Measurements from ENCODE around the gene PAXX.
"Not testable (repeated sequence)": the region's sequence is repeated elsewhere in the genome, so short reads cannot be mapped to it uniquely, and the experiment has no call there.

The PAXX gene

DNA sequence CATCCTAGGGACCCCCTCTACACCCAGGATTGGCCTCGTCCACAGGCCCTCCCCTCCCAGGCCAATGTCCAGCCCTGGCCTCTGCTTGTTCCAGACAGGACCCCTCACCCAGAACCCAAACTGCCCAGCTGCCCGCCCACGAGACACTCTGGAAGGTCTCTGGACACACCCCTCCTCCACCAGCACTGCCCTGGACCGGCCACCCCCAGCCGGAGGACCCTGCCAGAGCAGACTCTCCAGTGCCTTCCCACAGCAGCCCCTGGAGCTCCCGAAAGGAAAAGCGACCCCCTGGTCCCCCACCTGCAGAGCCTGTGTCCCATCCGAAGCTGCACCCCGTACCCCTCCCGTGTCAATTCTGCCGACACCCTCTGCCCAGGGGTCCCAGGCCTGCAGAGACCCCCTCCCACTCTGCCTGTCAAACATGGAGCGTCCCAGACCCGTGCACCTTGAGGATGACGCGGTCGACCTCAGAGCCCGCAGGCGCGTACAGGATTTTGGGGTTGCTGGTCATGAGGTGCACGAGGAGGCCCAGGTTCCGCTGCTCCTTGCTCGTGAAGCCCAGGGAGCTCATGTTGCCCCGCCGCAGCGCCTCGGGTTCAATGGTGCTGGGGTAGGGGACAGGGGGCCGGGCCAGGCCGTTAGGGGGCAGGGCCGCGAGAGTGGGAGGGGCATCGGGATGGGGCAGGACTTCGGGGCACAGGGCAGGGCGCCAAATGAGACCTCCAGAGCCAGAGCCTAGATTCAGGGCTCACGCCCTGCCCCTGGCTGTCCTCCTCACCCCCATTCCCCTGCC, 27.9 kb downstream of the PAXX start:
- no peak for DNase-seq

DNA sequence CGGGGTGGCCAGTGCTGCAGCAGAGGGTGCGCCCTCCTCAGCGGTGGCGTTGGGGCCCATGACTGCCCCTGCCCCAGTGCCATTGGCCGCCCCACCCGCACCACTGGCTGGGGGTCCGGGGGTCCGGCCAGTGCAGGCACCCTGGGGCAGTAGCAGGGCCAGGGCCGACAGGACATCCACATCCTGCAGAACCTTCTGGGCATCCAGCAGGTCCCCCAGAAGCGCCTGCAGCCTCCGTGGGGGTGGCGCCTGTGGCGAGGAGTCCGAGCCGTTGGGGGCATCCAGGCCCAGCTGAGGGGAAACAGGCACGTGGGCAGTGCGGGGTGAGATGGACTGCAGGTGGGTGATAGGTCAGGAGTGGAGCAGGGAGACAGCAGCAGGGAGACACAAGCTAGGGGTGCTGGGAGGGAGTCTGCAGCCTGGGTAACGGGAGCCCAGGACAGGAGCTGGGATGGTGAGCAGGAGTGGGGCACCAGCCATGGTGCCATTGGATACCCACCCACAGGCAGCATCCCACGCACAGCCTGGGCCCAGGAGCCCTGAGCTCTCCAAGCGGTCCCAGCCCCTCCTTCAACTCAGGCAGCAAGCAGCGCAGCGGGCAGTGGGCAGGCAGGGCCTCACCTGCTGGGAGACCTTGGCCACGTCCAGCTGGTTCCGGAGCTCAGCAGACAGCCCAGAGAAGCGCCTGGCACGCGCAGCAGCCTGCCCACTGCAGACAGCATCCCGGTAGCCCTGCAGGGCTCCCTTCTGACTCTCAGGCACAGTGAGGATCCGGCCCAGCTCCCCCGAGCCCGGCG, 28.7 kb downstream of the PAXX start:
- no peak for DNase-seq

DNA sequence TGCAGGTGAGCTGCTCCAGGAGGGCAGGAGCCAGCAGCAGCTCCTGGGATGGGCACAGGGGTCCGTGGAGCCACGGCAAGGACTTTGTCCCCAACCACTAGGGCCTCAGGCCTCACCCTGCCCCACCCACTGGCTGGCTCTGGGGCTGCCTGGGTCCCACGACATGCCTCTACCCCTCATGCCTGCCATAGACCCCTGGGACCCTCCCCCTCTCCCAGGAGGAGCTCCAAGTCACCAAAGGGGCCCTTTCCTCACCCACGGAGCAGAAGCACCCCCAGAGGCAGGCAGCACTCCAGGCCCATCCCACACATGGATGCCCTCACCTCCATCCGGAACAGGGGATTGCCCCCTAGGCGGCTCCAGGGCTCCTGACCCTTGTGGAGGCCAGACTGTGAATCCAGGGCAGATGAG, 29.4 kb downstream of the PAXX start:
- DNase-seq: no peak

DNA sequence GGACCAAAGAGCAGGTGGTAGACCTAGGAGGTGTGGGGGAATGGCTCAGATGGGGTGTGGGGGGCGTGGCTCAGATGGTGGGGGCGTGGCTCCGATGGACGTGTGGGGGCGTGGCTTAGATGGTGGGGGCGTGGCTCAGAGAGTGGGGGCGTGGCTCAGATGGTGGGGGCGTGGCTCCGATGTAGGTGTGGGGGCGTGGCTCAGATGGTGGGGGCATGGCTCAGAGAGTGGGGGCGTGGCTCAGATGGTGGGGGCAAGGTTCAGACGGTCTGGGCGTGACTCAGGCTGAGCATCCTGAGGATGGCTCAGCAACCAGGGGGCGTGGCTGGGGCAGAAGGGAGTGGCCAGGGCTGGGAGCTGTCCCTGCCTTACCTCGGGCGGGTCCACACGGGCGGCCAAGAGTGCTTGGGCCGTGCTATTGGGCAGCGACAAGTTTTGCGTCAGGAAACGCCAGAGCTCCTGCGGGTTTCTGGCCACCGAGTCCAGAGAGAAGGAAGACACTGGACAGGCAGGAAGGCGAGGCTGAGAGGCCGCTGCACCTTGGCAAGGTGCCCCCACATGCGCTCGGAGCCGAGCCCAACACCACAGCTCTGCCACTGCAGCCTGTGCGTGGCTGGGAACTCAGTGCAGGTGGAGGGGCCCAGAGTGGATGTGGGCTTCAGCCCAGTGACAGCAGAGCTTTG, 29.9 kb downstream of the PAXX start:
- peak; percentile 78 for DNase-seq

DNA sequence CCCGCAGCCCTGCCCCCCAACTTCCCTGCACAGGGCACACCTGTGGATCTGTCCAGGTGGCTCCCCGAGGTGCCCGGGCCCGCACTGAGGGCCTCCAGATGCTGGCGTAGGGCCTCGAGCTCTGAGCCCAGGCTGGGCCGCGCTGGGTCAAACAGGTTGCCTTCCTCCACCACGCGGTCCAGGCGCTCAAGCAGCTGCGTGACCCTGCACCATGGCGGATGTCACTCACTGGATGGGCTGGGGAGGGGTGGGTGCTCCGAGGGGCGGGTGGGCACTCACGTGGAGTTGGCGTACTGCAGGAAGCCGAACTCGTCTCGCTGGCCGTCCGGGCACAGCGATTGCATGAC, 30.4 kb downstream of the PAXX start:
- no peak for DNase-seq

DNA sequence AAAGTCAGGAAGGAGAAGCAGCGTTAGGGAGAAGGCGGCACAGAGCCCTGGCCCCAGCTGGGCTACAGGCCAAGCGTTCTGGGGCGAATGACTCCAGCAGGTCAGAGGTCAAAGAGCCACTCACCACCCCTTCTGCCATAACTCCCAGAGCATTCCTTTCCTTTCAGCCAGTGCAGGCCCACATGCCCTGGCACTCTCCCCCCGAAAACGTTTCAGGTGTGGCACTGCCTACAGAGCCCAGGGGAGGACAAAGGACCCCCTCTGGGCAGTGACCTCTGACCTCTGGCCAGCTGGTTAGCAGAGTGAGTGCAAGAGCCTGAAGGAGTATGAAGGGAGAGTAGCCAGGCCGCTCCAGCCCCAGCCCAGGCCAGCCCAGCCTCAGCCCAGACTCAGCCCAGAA, 30.9 kb downstream of the PAXX start:
- no peak for DNase-seq

DNA sequence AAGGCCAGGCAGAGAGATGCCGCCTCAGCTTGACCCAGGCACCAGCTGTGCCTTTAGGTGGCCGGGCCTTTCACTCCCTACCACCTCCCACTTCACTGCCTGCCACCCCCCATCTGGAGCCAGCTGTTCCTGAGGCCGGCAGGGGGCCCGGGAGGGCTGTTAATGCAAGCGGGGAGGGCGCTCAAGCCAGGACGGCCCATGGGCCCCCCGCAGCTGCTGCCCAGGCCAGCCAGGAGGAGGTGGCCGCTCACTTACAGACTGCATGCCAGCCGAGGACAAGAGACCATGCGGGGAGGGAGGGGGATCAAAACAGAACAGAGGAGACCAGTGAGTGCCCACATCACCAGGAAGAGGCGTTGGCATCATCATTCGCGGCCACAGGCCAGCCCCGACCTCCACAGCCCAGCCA, 31.4 kb downstream of the PAXX start:
- no peak for DNase-seq

DNA sequence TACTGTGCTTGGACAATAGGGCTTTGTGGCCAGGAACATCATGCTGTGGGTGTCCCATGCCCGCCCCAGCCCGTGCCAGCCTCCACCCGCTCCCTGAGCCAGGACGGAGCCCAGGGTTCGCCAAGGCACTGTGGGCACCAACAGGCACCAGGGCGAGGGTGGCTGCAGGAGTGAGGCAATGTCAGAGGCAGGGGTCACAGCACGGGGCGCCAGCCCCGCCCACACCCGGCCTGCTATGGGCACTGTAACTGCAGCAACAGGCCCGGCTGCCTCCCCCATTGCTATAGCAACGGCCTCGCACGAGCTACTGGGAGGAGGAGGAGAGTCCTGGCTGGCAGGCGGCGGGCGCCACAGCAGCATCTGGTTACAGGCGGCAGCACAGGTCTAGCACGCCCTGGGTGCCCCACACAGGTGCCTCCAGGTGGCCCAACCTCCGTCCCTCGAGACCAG, 33.3 kb downstream of the PAXX start:
- no peak for DNase-seq

DNA sequence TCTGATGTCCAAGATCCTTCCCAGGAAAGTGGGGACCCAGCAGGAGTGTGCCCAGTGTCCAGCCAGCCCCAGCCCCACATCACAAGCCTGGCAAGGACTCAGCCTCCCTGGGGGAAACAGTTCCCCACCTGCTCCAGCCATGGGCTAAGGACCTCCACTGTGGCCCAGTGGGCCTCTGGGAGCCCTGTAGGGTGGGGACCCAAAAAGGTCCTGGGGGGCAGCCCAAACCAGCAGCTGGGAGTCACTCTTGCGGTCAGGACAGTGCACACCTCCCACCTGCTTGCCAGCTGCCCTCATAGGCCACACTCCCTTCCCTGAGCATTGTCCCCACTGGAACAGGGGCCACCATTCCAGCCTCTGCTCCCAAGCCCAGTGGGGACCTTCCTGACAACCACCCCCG, 34.2 kb downstream of the PAXX start:
- DNase-seq: no peak

DNA sequence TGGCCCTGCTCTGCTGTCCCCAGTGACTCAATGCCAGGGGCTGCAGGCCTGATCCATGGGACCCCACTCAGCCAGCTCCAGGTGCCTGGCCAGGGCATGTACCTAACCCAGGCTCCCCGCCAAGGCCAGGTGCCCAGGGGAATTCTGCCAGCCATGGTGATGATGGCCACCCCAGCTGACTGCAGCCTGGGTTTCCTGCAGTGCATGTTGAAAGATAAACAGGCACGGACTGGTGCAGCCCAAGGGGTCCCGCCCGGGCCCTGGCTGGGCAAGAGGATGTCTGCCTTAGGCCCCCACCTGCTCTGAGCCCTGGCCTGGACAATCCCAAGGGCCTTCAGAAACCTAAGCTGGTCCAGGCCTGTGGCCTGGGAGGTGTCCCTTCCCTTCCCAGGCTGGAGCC, 34.6 kb downstream of the PAXX start:
- DNase-seq: no peak

DNA sequence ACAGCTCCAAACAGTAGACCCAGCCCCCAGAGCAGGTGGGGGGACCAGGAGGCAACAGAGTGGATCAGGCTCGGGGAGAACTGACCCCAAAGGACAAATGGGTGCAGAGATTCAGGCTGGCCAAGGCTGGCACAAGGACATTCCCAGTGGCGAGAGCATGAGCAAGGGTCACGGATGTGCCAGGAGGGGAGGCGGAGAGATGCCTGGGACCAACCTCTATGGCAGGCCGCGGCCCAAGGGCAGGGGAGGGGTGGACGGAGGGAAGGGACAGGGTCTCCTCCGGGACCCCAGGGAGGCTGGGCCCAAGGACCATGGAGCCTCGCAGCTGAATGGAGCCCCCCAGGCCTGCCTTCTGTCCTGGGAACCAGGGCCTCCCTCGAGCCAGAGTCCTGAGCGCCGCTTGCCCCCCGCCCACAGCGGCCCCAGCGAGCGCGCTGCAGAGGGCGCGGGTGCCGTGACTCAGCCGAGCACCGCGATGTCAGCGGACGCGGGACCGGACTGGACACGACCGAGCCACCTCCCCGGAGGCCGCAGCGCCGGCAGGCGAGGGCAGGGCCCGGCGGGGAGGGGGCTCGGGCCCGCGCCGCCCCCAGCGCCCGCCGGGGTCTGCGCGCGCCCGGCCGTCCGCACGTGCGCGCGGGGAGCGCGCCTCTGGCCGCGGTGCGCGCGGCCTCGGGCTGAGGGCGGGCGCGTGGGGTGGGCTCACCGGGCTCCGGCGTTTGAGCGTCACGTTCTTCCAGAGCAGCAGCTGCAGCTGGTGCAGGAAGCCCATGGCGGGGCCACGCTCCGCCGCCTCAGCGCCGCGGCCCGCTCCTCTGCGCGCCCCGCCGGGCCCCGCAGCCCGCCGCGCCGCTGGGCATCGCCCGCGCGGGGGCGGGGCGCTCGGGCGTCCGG, 35.4 kb downstream of the PAXX start, which contains the start of gene ABCA2:
Gene ABCA2, minus strand, starts transcription at position 869 of the 894 bp plus-strand sequence. Its CDS starts 97 bp downstream, at position 772.
- DNase-seq: no peak

DNA sequence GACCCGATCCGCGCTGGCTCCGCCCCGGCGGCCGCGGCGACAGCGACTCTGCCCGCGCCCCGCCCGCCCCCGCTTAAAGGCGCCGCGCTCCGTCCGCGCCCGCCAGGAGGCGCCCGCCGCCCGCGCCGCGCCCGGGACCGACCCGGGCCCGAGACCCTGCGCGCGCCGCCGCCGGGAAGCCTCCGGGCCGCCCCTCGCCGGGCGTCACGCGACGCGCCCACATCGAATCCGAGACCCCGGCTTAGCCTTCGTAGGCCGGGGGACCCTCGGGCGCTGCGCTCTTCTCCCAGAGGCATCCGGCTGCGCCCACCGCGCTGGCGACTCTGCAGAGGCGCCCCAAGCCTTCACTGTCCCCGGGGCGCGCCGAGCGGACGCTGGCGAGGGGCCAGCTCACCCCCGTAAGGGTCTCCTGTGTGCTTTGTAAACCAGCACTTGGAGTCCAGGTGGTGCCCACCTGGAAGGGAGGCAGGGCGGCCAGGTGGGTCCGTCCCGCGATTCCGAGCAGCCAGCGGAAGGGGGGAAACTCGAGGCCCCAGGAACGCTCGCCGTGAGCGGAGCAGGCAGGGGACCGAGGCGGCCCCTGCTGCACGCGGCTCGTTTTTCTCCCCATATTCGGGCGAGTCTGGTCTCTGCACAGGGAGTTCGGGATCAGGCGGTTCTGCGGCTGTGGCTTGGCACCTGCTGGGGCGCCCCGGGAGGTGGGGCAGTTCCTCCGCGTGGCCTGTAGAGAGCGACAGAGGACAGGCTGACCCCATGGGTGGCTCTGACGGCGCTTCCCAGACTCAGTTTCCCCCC, 36.2 kb downstream of the PAXX start:
- peak; percentile 78 for DNase-seq

DNA sequence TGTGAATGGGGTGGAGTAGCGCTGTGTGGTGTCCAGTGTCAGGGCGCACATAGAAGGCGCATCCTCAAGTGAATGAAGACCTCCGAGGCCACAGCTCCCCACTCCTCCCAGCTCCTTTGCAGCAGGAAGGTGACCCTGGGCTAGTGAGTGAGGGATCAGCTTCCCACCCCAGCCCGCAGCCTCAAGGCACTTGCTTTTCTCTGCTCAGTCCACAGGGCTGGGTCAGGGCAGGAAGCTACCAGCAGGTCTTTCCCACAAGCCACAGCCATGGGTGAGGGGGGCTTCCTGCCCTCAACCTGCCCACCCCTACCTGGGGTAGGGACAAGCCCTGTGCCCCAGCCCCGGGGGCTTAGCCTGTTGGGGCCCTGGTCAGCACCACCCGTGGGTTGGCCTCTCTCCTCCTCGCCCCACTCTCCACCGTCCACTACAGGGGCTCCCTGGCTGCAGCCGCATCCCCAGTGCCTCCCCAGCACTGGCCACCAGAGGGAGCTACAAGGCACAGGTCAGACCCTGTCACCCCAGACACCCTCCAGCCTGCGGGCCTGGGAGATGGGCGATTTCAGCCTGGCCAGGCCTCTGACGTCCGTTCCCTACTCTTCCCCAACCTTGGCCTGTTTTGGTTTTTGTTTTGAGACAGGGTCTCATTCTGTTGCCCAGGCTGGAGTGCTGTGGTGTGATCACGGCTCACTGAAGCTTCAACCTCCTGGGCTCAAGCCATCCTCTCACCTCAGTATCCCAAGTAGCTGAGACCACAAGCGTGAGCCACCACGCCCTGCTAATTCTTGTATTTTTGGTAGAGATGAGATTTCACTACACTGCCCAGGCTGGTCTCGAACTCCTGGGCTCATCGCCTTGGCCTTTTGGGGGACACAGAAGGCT, 37.1 kb downstream of the PAXX start:
- peak; percentile 72 for DNase-seq

DNA sequence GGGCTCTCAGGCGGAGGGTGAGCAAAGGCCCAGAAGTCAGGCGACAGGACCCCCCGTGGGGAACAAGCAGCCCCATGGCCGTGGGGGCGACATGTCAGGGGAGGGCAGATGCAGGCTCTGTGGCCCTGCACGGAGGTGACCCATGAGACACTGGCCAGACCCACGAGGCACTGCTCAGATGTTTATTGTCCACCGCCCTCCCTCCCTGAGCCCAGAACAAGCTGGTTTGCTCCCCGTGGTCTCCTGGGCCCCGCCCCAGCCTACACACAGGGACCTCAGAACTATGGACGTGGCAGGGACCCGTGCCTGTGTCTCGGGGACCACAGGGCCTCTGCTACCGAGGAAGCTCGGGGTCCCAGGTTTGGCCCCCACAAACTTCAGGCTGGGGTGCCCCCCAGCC, 37.8 kb downstream of the PAXX start:
- DNase-seq: no peak

DNA sequence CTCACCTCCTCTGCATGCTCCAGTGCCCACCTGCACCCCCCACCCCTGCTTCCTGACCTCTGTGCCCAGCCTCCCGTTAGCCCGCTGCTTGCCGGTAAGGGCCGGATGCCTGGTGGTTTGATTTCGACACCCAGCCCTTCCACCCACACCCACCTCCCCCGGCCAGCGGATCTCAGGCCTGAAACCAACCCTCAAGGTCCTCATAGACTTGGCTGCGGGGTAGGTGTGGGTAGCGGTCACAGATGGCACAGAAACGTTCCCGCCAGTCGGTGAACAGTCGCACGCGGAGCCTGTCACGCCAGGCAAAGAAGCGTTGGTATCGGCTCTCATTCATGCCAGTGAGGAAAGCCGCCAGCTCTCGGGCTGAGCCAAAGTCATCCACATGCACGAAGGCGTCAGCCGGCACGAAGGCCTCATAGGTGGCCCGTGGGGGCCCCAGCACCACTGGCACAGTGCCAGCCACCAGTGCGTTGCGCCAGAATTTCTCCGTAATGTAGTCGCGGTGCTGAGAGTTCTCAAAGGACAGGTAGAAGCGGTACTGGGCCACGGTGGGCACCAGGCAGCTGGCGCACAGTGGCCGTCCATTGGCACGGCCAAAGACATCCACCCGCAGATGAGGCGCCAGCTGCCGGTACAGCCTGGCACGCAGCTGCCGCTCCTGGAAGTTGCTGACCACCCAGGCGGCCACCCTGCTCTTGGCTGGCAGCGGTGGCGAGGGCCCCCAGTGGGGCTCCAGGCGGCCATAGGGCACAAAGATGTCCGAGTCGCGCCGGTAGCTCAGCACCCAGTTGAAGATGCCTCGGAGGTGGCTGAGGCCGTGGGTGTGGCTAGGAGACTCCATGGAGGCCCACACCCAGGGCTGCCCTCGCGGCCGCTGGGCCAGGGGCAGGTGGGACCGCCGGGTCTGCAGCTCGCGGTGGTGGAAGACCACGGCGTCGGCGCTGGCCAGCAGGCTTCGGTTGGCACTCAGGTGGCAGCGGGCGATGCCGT, 38.6 kb downstream of the PAXX start:
- peak; percentile 54 for DNase-seq

DNA sequence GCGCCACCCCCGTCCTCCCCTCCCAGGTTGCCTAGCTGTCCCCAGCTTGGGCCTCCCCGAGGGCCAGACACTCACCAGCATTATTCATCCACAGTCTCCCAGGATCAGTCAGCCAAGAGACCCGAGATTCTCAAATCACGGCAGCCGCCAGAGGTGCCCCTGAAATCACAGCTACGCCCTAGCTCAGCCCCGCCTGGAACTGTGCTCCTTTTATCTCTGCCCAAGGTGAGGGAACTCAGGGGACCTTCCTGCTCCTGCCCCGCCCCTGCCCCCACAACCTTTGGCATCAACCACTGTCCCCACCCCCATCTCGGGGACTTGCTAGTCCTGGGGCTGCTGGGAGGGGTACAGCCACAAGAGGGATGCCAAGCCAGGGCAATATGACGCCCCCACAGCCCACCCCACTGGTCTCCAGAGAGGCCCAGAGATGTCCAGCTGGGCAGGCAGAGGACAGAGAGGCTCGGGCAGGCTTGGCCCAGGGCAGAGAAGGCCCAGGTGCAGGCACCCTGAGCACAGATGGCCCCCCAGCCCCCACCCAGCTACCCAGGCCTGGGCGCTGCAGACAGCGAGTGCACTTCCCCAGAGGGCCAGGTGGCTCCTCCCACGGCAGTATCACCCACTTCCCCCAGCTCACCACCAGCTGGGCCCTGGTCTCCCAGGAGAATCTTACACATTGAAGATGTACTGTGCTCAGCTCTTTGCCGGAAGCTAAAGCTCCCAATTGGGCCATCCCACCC, 39.9 kb downstream of the PAXX start, which contains the start of gene FUT7:
Gene FUT7, minus strand, starts transcription at position 185 of the 737 bp plus-strand sequence. Its CDS starts 97 bp downstream, at position 88.
- peak; percentile 54 for DNase-seq

DNA sequence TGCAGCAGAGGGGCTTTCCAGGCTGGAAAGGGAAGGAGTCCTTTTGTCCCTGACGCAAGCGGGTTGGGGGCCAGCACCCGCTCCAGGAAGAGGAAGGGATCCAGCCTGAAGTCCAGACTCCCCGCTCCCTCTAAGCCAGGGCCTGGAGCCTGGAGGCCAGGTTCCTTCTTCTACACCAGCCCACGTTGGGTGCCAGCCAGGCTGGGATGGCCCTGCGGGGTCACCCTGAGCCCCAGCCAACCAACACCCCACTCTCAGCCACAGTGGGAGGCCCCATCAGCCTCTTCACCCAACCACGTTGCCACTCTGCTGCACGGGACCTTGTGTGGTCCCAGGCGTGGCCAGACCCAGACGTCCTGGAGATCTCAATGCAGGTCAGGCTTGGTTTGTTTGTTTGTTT, 40.6 kb downstream of the PAXX start:
- DNase-seq: no peak

DNA sequence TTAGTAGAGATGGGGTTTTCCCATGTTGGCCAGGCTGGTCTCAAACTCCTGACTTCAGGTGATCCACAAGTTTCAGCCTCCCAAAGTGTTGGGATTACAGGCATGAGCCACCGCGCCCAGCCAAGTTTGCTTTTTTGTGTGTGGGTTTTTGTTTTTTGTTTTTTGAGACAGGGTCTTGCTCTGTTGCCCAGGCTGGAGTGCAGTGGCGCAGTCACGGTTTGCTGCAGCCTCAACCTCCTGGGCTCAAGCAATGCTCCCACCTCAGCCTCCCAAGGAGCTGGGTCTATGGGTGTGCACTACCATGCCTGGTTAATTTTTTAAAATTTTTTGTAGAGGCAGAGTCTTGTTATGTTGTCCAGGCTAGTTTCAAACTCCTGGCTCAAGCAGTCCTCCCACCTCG, 41.3 kb downstream of the PAXX start:
- DNase-seq: not testable (repeated sequence)

Data from CD4-positive, alpha-beta T cell treated with Interleukin-10 for 1 hour (primary cell).